Activated naive CD8-positive, alpha-beta T cell treated with anti-CD3 and anti-CD28 coated beads, Interleukin-2, amount 50 U/mL, for 16 hours (primary cell): ENCODE measurements around the gene USP35.

ENCODE experiments used
- DNase-seq: peaks from one replicate; pipeline ENCODE4 v3.0.0-alpha.2; 2020; ENCODE audit warnings: low read depth, low spot score

Gene USP35

GRCh38 chr11:78188286-78189173 is at the start of gene USP35, which contains the start of gene KCTD21:
Gene USP35, plus strand, starts transcription at chr11:78188919. Its CDS starts 7,327 bp downstream, at chr11:78196246.
Gene KCTD21, minus strand, starts transcription at chr11:78188626. Its CDS starts 14,072 bp downstream, at chr11:78174554.
- DNase-seq, result peak; percentile 85

GRCh38 chr11:78139422-78140391 is 49.0 kb upstream of the USP35 start, which contains the start of gene ALG8:
Gene ALG8, minus strand, starts transcription at chr11:78139626. Its CDS starts 38 bp downstream, at chr11:78139588.
- DNase-seq, result peak; percentile 94

- no peak for DNase-seq
These were observed 48.2 kb upstream of the USP35 start for GRCh38 chr11:78140392-78141077.

- DNase-seq, result no peak
These were observed 43.2 kb upstream of the USP35 start for GRCh38 chr11:78145511-78146025.

- no peak for DNase-seq
These were observed 40.9 kb upstream of the USP35 start for GRCh38 chr11:78147807-78148206.

GRCh38 chr11:78149646-78150045 is 39.1 kb upstream of the USP35 start:
- no peak for DNase-seq

- DNase-seq, result no peak
These were observed 38.4 kb upstream of the USP35 start for GRCh38 chr11:78150346-78150745.

GRCh38 chr11:78150754-78151153 is 38.0 kb upstream of the USP35 start:
- no peak for DNase-seq

GRCh38 chr11:78151804-78152203 is 36.9 kb upstream of the USP35 start:
- no peak for DNase-seq

GRCh38 chr11:78156127-78156844 is 32.4 kb upstream of the USP35 start:
- DNase-seq, result no peak

GRCh38 chr11:78158987-78159652 is 29.6 kb upstream of the USP35 start:
- DNase-seq, result no peak

GRCh38 chr11:78160557-78160956 is 28.2 kb upstream of the USP35 start:
- DNase-seq, result no peak

- no peak for DNase-seq
These were observed 27.4 kb upstream of the USP35 start for GRCh38 chr11:78161346-78161745.

GRCh38 chr11:78161962-78162371 is 26.8 kb upstream of the USP35 start:
- no peak for DNase-seq

- no peak for DNase-seq
These were observed 24.9 kb upstream of the USP35 start for GRCh38 chr11:78163828-78164227.

GRCh38 chr11:78164471-78164870 is 24.2 kb upstream of the USP35 start:
- DNase-seq, result no peak

GRCh38 chr11:78166855-78167469 is 21.8 kb upstream of the USP35 start:
- DNase-seq, result no peak

- no peak for DNase-seq
These were observed 19.9 kb upstream of the USP35 start for GRCh38 chr11:78168539-78169477.
